Natural killer cell (primary cell): ENCODE results near the gene DENND5A. TPM values are rescaled to one million over a fixed set of nuclear protein-coding genes. Genes with fewer than 3 reads are reported as not detected.

ENCODE experiments used
- ATAC-seq, 3 donors: fragments of 150-1000 bp in 2 of 3; fragments of 200-7000 bp in 1 of 3; cut with Tn5 transposase; 1 replicate in 1 of 3; 2 replicates in 2 of 3; pipeline ENCODE4 v1.10.0; 2021; ENCODE audit warnings: mild to moderate bottlenecking in 2 of 3, moderate library complexity in 2 of 3
- DNase-seq, 2 donors: peaks; one replicate each; pipeline versions ENCODE4 v3.0.0 to v3.0.0-alpha.2; 2013 to 2021; ENCODE audit warnings: mixed read lengths in 1 of 2
- H3K27ac ChIP-seq: one replicate; pipeline ENCODE4 v1.5.1; 2013; ENCODE audit warnings: mild to moderate bottlenecking, low read length
- H3K27me3 ChIP-seq: one replicate; pipeline ENCODE4 v1.6.1; 2013; ENCODE audit warnings: low read length; ENCODE audit not compliant: control insufficient read depth, insufficient read depth
- H3K36me3 ChIP-seq: one replicate; pipeline ENCODE4 v1.6.1; 2013; ENCODE audit warnings: low read length; ENCODE audit not compliant: control insufficient read depth, insufficient read depth
- H3K4me1 ChIP-seq: one replicate; pipeline ENCODE4 v1.6.1; 2013; ENCODE audit warnings: low read length; ENCODE audit not compliant: control insufficient read depth, insufficient read depth
- H3K4me3 ChIP-seq: one replicate; pipeline ENCODE4 v1.5.1; 2013; ENCODE audit warnings: low read length
- H3K9me3 ChIP-seq: one replicate; pipeline ENCODE4 v1.6.1; 2013; ENCODE audit warnings: low read length; ENCODE audit not compliant: control insufficient read depth, insufficient read depth
- H3K27ac Mint-ChIP-seq, 2 donors: one replicate each; pipeline ENCODE4 v1.8.0; 2022; ENCODE audit warnings: mild to moderate bottlenecking in 2 of 2, mixed read lengths in 2 of 2, moderate library complexity in 1 of 2
- H3K27me3 Mint-ChIP-seq, 2 donors: one replicate each; pipeline ENCODE4 v1.8.0; 2022; ENCODE audit warnings: low read depth in 2 of 2, mixed read lengths in 2 of 2
- H3K36me3 Mint-ChIP-seq: one replicate; pipeline ENCODE4 v1.8.0; 2022; ENCODE audit warnings: mixed read lengths
- H3K4me1 Mint-ChIP-seq, 2 donors: one replicate each; pipeline ENCODE4 v1.8.0; 2022; ENCODE audit warnings: mixed read lengths in 2 of 2
- H3K4me3 Mint-ChIP-seq: one replicate; pipeline ENCODE4 v1.8.0; 2022; ENCODE audit warnings: mild to moderate bottlenecking, moderate library complexity, mixed read lengths
- H3K9me3 Mint-ChIP-seq, 2 donors: one replicate each; pipeline ENCODE4 v1.8.0; 2022; ENCODE audit warnings: mixed read lengths in 2 of 2
- CTCF ChIP-seq: fragments of 200-600 bp; IDR thresholded peaks from one replicate; pipeline ENCODE4 v1.8.0; 2022; ENCODE audit warnings: antibody characterized with exemption
- WGBS: methylation state at CpG from one replicate; pipeline ENCODE4 v1.1.7; 2013; ENCODE audit warnings: missing lambda C conversion rate; ENCODE audit not compliant: insufficient coverage; 5-methylcytosine and 5-hydroxymethylcytosine counted together
- intact Hi-C: fragments of 100-400 bp; cut with micrococcal nuclease; formaldehyde crosslinking; loops from one replicate; pipeline ENCODE4 v1.14.2; 2022
- total RNA-seq, 4 donors: library from RNA; stranded (reverse); fragments of 120-200 nt in 1 of 4; gene quantifications; one replicate each; pipeline versions ENCODE4 v1.2.3 to v1.2.4, GENCODE V29; 2013 to 2022

Gene DENND5A
- total RNA-seq, 3 donors from 2014 or later (not counting 1 experiment from before 2014, with no cell fraction given): 23.8 to 42.5 (median 38.7) TPM

- H3K27ac ChIP-seq: no peak overlapping the region
- H3K4me3 ChIP-seq: no peak overlapping the region
- no peak for TF ChIP-seq CTCF
- H3K36me3 Mint-ChIP-seq: no peaks in the 10 kb centered on the region
- DNase-seq (no peak), ATAC-seq (peak in 1 of 3 donors; percentile 29)
- peak overlapping the region in 1 of 2 donors; percentile 59 for H3K27ac Mint-ChIP-seq
- peaks cover 0 to 19% of the 10 kb centered on the region in 2 donors for H3K4me1 Mint-ChIP-seq
- no peaks in the 10 kb centered on the region for H3K27me3 ChIP-seq
- H3K4me1 ChIP-seq: no peaks in the 10 kb centered on the region
- H3K27me3 Mint-ChIP-seq: no peaks in the 10 kb centered on the region
- intact Hi-C loops: no loop called here
- H3K4me3 Mint-ChIP-seq: no peak overlapping the region
- H3K36me3 ChIP-seq: peaks cover 6% of the 10 kb centered on the region
- no peaks in the 10 kb centered on the region for H3K9me3 ChIP-seq
- no peaks in the 10 kb centered on the region for H3K9me3 Mint-ChIP-seq
Measured at GRCh38 chr11:9160166-9160565, 105.0 kb downstream of the DENND5A start.

- peak overlapping the region; percentile 16 to 21 for H3K27ac Mint-ChIP-seq
- H3K4me1 Mint-ChIP-seq: peaks cover 0 to 19% of the 10 kb centered on the region in 2 donors
- H3K4me1 ChIP-seq: no peaks in the 10 kb centered on the region
- no peaks in the 10 kb centered on the region for H3K27me3 ChIP-seq
- H3K9me3 ChIP-seq: no peaks in the 10 kb centered on the region
- H3K9me3 Mint-ChIP-seq: no peaks in the 10 kb centered on the region
- no peaks in the 10 kb centered on the region for H3K36me3 Mint-ChIP-seq
- H3K4me3 ChIP-seq: no peak overlapping the region
- ATAC-seq (peak in 1 of 3 donors; percentile 36), DNase-seq (no peak)
- H3K36me3 ChIP-seq: peaks cover 6% of the 10 kb centered on the region
- no peak for TF ChIP-seq CTCF
- intact Hi-C loops: no loop called here
- no peak overlapping the region for H3K4me3 Mint-ChIP-seq
- H3K27ac ChIP-seq: no peak overlapping the region
- H3K27me3 Mint-ChIP-seq: no peaks in the 10 kb centered on the region
Measured at GRCh38 chr11:9158898-9159391, 106.2 kb downstream of the DENND5A start.

GRCh38 chr11:9155930-9156329 is 109.2 kb downstream of the DENND5A start:
- no peak overlapping the region for H3K27ac Mint-ChIP-seq
- H3K9me3 Mint-ChIP-seq: no peaks in the 10 kb centered on the region
- no peaks in the 10 kb centered on the region for H3K36me3 Mint-ChIP-seq
- peaks cover 0 to 19% of the 10 kb centered on the region in 2 donors for H3K4me1 Mint-ChIP-seq
- H3K4me1 ChIP-seq: no peaks in the 10 kb centered on the region
- H3K27me3 ChIP-seq: no peaks in the 10 kb centered on the region
- no peaks in the 10 kb centered on the region for H3K9me3 ChIP-seq
- intact Hi-C loops: no loop called here
- H3K27me3 Mint-ChIP-seq: no peaks in the 10 kb centered on the region
- H3K36me3 ChIP-seq: peaks cover 10% of the 10 kb centered on the region
- H3K4me3 Mint-ChIP-seq: no peak overlapping the region
- WGBS: 99% methylated on average over 4 of the region's 4 CpGs
- DNase-seq (no peak), ATAC-seq (no peak)
- H3K4me3 ChIP-seq: no peak overlapping the region
- H3K27ac ChIP-seq: no peak overlapping the region
- TF ChIP-seq CTCF: no peak

- WGBS: 91% methylated on average over 1 of the region's 2 CpGs
- no peaks in the 10 kb centered on the region for H3K9me3 Mint-ChIP-seq
- H3K27ac Mint-ChIP-seq: no peak overlapping the region
- no peaks in the 10 kb centered on the region for H3K9me3 ChIP-seq
- DNase-seq: no peak
- intact Hi-C loops: no loop called here
- no peak overlapping the region for H3K27ac ChIP-seq
- peaks cover 0 to under 1% of the 10 kb centered on the region in 2 donors for H3K4me1 Mint-ChIP-seq
- no peaks in the 10 kb centered on the region for H3K36me3 Mint-ChIP-seq
- ATAC-seq: no peak
- no peak overlapping the region for H3K4me3 Mint-ChIP-seq
- TF ChIP-seq CTCF: no peak
- H3K4me3 ChIP-seq: no peak overlapping the region
- H3K27me3 ChIP-seq: no peaks in the 10 kb centered on the region
- H3K36me3 ChIP-seq: peaks cover 20% of the 10 kb centered on the region
- H3K4me1 ChIP-seq: no peaks in the 10 kb centered on the region
- H3K27me3 Mint-ChIP-seq: no peaks in the 10 kb centered on the region
Measured at GRCh38 chr11:9153651-9154050, 111.5 kb downstream of the DENND5A start.
